PC-3 (cell line): ENCODE data around the gene ABLIM3. TPM values are rescaled to one million over a fixed set of nuclear protein-coding genes. Genes with fewer than 3 reads are reported as not detected.
A peak's percentile ranks its signal among the peaks of the same experiment; 100 is the strongest.

Source experiments
- ATAC-seq: fragments of 200-7000 bp; cut with Tn5 transposase; 2 replicates; pipeline ENCODE4 v1.9.1; 2020; ENCODE audit warnings: mild to moderate bottlenecking, moderate library complexity
- BruUV-seq: library from RNA; stranded (reverse); fragments of 400-500 nt; replicated peaks from 2 replicates; lab custom pipeline; 2021; lab: Mats Ljungman, UMichigan
- CTCF ChIA-PET: fragments of 300-600 bp; sonication (Branson Sonifier 250); formaldehyde crosslinking; loops from one replicate; lab custom pipeline; 2022; ENCODE audit warnings: antibody characterized with exemption; lab: Charles Lee
- POLR2A ChIA-PET: fragments of 300-600 bp; sonication (Branson Sonifier 250); formaldehyde crosslinking; loops from one replicate; lab custom pipeline; 2022; ENCODE audit warnings: antibody characterized with exemption; ENCODE audit not compliant: unreplicated experiment; lab: Charles Lee
- DNase-seq: peaks from one replicate; pipeline ENCODE4 v3.0.0-alpha.2; 2015
- H2AFZ ChIP-seq: fragments of 300-600 bp; sonication (generic); 2 replicates; pipeline ENCODE4 v1.6.0; 2016; ENCODE audit warnings: antibody characterized with exemption, low read length
- H3F3A ChIP-seq: fragments of 300-600 bp; sonication (generic); one replicate; pipeline ENCODE4 v1.6.0; 2017; ENCODE audit warnings: antibody characterized with exemption, low read length, control low read depth, mild to moderate bottlenecking; ENCODE audit not compliant: unreplicated experiment
- H3K27ac ChIP-seq: fragments of 300-600 bp; sonication (generic); 2 replicates; pipeline ENCODE4 v1.5.1; 2016; ENCODE audit warnings: mild to moderate bottlenecking, low read length
- H3K27me3 ChIP-seq: fragments of 300-600 bp; sonication (generic); 2 replicates; pipeline ENCODE4 v1.6.1; 2016; ENCODE audit warnings: low read length, mixed read lengths
- H3K36me3 ChIP-seq: fragments of 300-600 bp; sonication (generic); 2 replicates; pipeline ENCODE4 v1.6.1; 2016; ENCODE audit warnings: low read depth, mixed run types, low read length, mixed read lengths
- H3K4me1 ChIP-seq: fragments of 300-600 bp; sonication (generic); 2 replicates; pipeline ENCODE4 v1.5.1; 2016; ENCODE audit warnings: low read length; ENCODE audit not compliant: insufficient read depth
- H3K4me2 ChIP-seq: fragments of 300-600 bp; sonication (generic); 2 replicates; pipeline ENCODE4 v1.6.0; 2016; ENCODE audit warnings: low read length
- H3K4me3 ChIP-seq: fragments of 300-600 bp; sonication (generic); 2 replicates; pipeline ENCODE4 v1.5.1; 2016; ENCODE audit warnings: mild to moderate bottlenecking, low read length, mixed read lengths
- H3K79me2 ChIP-seq: fragments of 300-600 bp; sonication (generic); 2 replicates; pipeline ENCODE4 v1.6.1; 2017; ENCODE audit warnings: low read length, mixed read lengths
- H3K9ac ChIP-seq: fragments of 300-600 bp; sonication (generic); 2 replicates; pipeline ENCODE4 v1.6.0; 2016; ENCODE audit warnings: mild to moderate bottlenecking, low read length
- H3K9me2 ChIP-seq: fragments of 300-600 bp; sonication (generic); replicated peaks from 2 replicates; pipeline ENCODE4 v1.6.1; 2016; ENCODE audit warnings: mixed run types, low read length, mixed read lengths
- H3K9me3 ChIP-seq: fragments of 300-600 bp; sonication (generic); 2 replicates; pipeline ENCODE4 v1.6.1; 2016; ENCODE audit warnings: low read length, mixed read lengths
- H4K20me1 ChIP-seq: fragments of 300-600 bp; sonication (generic); 2 replicates; pipeline ENCODE4 v1.6.1; 2016; ENCODE audit warnings: low read length, mixed read lengths
- EZH2 ChIP-seq: fragments of 300-600 bp; sonication (generic); IDR thresholded peaks from one replicate; pipeline ENCODE4 v1.6.1; 2017; ENCODE audit warnings: antibody characterized with exemption, mild to moderate bottlenecking, low read length; ENCODE audit not compliant: unreplicated experiment
- EZH2phosphoT487 ChIP-seq: fragments of 300-600 bp; sonication (generic); IDR thresholded peaks from 2 replicates; pipeline ENCODE4 v1.6.1; 2018; ENCODE audit warnings: mild to moderate bottlenecking, antibody characterized with exemption, low read length, borderline replicate concordance
- intact Hi-C: fragments of 100-400 bp; cut with micrococcal nuclease; formaldehyde crosslinking; loops from 2 replicates; pipeline ENCODE4 v1.9.0; 2023
- total RNA-seq: library from RNA; depleted of rRNA; stranded (reverse); fragments of >200 nt; gene quantifications from 2 replicates; pipeline ENCODE4 v1.2.3, GENCODE V29; 2014
- TF ChIP-seq, protein P1 (sequence below): fragments of 300-600 bp; sonication (generic); conservative IDR thresholded peaks from 2 replicates; pipeline ENCODE4 v1.5.1; 2017; ENCODE audit warnings: antibody characterized with exemption, low read depth, mild to moderate bottlenecking, low read length

Gene ABLIM3
- total RNA-seq, 1 experiment from 2014 or later: 43.6 TPM

DNA sequence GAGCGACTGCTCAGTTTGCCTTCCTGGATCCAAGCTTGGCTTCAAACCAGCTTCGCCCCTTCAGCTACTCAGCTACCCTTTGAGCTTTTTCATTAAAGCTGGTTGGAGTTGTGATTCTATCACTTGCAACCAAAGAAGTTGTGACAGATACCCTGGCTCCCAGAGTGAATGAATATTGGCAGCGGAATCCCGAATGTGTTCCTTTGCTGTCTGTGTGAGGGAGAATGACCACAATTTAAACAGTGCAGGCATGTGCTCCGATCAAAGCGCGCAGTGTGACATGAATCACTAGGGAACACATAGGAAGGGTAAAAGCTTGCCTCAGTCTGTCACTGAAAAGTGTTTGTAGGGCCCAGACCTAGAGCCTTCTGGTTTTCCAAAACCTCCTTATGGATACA lies 123.8 kb downstream of the ABLIM3 start:
- Histone ChIP-seq H3K9me3 (no peaks in the 10 kb centered on the region), H3F3A (no peaks in the 10 kb centered on the region), H3K9me2 (no peaks in the 10 kb centered on the region), H3K4me2 (no peak overlapping the region), H3K27ac (no peak overlapping the region), H3K27me3 (no peaks in the 10 kb centered on the region), H3K9ac (no peak overlapping the region), H3K4me3 (no peak overlapping the region), H3K4me1 (peaks cover 19% of the 10 kb centered on the region), H4K20me1 (no peaks in the 10 kb centered on the region), H3K36me3 (no peaks in the 10 kb centered on the region), H2AFZ (no peak overlapping the region), H3K79me2 (no peaks in the 10 kb centered on the region)
- ChIA-PET CTCF (interaction anchor here (0.5 to 2.4 kb wide), 15 partner anchors 33 to 300 kb away, joined by 3 to 29 read pairs (median 4); no protein-coding TSS in a partner anchor), POLR2A (interaction anchor here (1.1 kb wide), 1 partner anchor 439 kb away, joined by 6 read pairs; the partner anchor contains the start of gene ADRB2)
- TF ChIP-seq, protein P1, sequence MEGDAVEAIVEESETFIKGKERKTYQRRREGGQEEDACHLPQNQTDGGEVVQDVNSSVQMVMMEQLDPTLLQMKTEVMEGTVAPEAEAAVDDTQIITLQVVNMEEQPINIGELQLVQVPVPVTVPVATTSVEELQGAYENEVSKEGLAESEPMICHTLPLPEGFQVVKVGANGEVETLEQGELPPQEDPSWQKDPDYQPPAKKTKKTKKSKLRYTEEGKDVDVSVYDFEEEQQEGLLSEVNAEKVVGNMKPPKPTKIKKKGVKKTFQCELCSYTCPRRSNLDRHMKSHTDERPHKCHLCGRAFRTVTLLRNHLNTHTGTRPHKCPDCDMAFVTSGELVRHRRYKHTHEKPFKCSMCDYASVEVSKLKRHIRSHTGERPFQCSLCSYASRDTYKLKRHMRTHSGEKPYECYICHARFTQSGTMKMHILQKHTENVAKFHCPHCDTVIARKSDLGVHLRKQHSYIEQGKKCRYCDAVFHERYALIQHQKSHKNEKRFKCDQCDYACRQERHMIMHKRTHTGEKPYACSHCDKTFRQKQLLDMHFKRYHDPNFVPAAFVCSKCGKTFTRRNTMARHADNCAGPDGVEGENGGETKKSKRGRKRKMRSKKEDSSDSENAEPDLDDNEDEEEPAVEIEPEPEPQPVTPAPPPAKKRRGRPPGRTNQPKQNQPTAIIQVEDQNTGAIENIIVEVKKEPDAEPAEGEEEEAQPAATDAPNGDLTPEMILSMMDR: no peak
- no peak for TF ChIP-seq EZH2phosphoT487
- TF ChIP-seq EZH2: no peak
- intact Hi-C loops: loop anchor here (5.0 to 10.0 kb wide), 5 partner anchors 60 to 438 kb away; partner anchors contain the start of gene ADRB2
- no peak for ATAC-seq
- no TSS peak for BruUV-seq
- no peak for DNase-seq

DNA sequence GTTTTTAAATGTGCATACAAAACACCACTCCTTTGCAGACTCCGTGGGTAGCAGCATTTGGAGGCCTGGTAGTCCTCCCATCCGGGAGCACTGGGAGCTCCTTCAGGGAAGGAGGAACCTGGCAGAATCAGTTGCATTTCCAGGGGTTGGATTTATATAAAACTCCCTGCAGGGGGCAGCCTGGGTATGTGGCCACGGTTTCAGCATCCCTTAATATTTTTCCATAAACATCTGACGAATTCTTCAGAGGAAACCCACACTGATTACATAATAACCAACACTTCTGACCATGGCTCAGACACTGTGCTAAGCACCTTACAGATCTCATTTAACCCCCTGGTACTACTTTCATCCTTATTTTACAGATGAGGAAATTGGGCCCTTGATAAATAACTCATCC lies 124.3 kb downstream of the ABLIM3 start:
- intact Hi-C loops: loop anchor here (5.0 to 10.0 kb wide), 5 partner anchors 59 to 438 kb away; partner anchors contain the start of gene ADRB2
- H3K27me3 ChIP-seq: no peaks in the 10 kb centered on the region
- no peaks in the 10 kb centered on the region for H3K79me2 ChIP-seq
- H3K9me3 ChIP-seq: no peaks in the 10 kb centered on the region
- H3K36me3 ChIP-seq: no peaks in the 10 kb centered on the region
- no peak overlapping the region for H3K4me2 ChIP-seq
- H4K20me1 ChIP-seq: no peaks in the 10 kb centered on the region
- no TSS peak for BruUV-seq
- TF ChIP-seq EZH2: no peak
- TF ChIP-seq, protein P1: peak; percentile 89
- DNase-seq (peak; percentile 75), ATAC-seq (peak; percentile 16)
- H3K4me3 ChIP-seq: no peak overlapping the region
- no peak overlapping the region for H3K27ac ChIP-seq
- H2AFZ ChIP-seq: no peak overlapping the region
- H3K9ac ChIP-seq: no peak overlapping the region
- peaks cover 19% of the 10 kb centered on the region for H3K4me1 ChIP-seq
- H3K9me2 ChIP-seq: no peaks in the 10 kb centered on the region
- ChIA-PET CTCF (interaction anchor here (0.5 to 2.4 kb wide), 13 partner anchors 33 to 230 kb away, joined by 3 to 29 read pairs (median 4); no protein-coding TSS in a partner anchor), POLR2A (interaction anchor here (0.5 to 1.1 kb wide), 2 partner anchors 8 to 439 kb away, joined by 3 to 6 read pairs; partner anchors contain the start of gene ADRB2)
- H3F3A ChIP-seq: no peaks in the 10 kb centered on the region
